ENCODE measurements around the gene MRPL20.

MRPL20 gene

DNA sequence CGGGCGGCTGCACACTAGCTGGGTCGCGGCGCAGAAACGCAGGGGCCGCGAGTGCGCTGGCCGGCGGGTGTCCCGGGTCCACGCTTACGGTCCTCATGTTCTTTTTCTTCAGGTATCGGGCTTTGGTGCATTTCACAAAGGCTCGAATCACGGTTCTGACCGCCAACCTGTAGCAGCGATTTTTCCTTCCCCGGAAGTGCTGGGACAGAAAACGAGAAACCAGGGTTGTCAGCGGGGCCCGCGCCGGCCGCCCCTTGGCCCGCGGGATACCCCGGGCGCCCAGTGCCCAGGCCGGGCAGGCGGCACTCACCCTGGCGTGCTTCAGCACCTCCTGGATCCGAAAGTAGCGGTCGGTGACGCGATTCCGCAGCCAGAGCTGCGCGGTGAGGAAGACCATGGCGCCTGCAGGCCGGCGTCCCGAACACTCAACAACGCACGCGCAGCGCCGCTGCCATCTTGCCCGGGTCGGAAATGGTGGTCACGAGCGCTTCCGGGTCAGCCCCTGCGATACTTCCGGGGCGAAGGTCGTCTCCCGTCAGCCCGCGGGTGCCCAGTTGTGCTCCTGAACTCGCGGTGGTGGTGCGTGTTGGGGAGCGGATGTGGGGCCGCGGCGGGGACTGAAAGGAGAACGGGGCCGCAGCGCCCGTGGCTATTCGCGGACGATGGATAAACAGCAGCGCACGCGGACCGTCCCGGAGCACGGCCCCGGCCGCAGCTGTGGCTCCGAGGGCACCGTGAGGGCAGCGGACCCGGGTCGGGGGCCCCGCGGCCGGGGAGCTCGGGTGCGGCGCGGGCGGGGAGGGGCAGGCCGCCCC lies at the start of gene MRPL20:
Gene MRPL20, minus strand, starts transcription at position 473 of the 815 bp plus-strand sequence. Its CDS starts 76 bp downstream, at position 397.
- TF ChIP-seq, protein P1, sequence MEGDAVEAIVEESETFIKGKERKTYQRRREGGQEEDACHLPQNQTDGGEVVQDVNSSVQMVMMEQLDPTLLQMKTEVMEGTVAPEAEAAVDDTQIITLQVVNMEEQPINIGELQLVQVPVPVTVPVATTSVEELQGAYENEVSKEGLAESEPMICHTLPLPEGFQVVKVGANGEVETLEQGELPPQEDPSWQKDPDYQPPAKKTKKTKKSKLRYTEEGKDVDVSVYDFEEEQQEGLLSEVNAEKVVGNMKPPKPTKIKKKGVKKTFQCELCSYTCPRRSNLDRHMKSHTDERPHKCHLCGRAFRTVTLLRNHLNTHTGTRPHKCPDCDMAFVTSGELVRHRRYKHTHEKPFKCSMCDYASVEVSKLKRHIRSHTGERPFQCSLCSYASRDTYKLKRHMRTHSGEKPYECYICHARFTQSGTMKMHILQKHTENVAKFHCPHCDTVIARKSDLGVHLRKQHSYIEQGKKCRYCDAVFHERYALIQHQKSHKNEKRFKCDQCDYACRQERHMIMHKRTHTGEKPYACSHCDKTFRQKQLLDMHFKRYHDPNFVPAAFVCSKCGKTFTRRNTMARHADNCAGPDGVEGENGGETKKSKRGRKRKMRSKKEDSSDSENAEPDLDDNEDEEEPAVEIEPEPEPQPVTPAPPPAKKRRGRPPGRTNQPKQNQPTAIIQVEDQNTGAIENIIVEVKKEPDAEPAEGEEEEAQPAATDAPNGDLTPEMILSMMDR (IDR thresholded peaks at IDR 0.05): no peak

DNA sequence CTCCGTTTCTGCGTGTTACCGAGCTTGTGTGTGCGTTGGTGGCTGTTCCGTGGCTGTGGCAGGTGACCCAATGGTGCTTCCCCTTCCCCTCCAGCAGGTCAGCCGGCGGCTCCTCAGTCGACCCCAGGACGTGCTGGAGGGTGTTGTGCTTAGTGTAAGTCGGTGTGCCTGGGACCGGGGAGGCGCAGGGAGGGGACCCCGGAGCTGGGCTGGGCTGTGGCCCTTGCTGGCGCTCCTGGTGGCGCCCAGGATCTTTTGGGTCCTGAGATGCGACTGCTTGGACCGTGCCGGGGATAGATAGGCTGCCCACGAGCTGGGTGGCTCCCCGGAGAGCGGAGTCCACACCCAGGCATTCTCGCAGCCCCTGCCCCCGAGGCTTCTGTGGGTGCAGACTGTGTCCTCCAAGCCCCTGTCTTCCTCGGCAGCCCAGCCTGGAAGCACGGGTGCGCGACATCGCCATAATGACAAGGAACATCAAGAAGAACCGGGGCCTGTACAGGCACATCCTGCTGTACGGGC lies 48.3 kb upstream of the MRPL20 start:
- TF ChIP-seq, protein P1 (IDR thresholded peaks at IDR 0.05): no peak

DNA sequence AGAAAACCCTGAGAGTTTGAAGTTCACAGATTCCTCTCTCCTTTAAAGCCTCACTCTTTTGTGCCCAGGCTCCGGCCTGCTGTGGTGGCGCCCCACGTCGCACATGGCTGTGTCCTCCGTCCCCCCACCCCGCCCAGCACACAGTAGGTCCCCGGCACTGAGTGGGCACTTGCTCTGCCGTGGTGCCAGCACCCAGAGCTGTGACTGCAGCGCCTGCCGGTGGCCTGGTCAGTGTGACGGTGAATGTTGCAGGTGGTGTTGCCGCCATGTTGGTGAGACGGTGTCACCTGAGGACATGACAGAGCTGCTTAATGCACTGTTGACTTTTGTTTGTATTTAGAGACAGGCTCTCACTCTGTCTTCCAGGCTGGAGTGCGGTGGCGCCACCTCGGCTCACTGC lies 45.8 kb upstream of the MRPL20 start:
- TF ChIP-seq, protein P1 (IDR thresholded peaks at IDR 0.05): no peak

DNA sequence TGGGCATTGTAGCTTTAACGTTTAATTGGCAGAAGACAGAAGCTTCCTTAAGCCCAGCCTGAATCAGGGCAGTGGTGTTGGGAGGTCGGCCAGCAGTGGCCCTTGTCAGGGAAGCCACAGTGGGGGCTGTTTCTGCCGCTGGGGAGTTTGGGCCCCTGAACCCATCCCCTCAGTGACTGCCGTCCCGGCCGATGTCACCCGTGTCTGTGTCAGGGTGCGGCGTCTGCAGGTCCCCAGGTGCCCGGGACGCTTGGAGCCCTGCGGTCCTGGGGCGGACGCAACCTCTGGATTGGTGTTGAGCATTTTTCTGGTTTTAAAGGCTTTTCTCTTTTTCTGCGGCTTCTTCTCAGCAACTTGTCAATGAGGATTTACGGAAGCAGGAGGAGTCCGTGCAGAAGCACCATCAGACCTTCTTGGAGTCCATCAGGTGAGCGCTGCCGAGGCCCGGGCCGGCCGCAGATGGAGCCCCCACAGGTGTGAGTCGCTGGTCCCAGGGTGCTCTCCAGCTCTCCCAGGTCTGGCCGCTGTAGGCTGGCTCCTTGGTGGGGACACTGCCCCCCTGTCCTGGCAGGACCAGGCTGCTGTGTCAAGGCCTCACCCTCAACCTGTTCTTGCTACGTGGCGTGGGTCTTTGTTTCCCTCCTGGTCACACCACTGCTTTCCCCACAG lies 44.7 kb upstream of the MRPL20 start:
- TF ChIP-seq, protein P1 (IDR thresholded peaks at IDR 0.05): no peak

DNA sequence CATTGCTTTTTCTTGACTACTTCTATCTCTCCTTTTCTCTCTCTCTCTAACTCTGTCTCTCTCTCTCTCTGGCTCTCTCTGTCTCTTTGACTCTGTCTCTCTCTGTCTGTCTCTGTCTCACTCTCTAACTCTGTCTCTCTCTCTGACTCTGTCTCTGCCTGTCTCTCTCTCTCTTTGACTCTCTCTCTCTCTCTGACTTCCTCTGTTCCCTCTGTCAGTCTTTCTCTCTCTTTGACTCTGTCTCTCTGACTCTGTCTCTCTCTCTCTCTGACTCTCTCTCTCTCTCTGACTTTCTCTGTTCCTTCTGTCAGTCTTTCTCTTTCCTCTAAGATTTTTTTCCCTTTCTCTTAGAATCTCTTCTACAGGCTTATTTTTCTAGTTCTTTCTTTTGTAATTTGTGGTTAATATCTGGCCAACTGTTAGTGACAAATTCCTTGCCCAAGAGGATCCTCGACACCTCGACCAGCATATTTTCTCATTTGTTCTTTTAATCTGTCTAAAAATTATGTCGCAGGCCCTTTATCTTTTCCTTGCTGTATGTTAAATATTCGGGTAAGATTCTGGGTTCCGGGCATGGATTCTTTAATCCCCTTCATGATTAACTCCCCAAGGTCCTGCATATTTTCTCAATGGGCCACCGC lies 42.1 kb upstream of the MRPL20 start, which contains the start of gene ATAD3C:
Gene ATAD3C, plus strand, starts transcription at position 591 of the 641 bp plus-strand sequence. CDS start 995 bp downstream, outside the sequence.
- TF ChIP-seq, protein P1 (IDR thresholded peaks at IDR 0.05): no peak

GRCh38 chr1:1442069-1442770 lies 35.1 kb upstream of the MRPL20 start:
- TF ChIP-seq, protein P1 (IDR thresholded peaks at IDR 0.05): no peak
